ENCODE data around the gene ARSB.
"Not testable (repeated sequence)": the region's sequence is repeated elsewhere in the genome, so short reads cannot be mapped to it uniquely, and the experiment has no call there.

The ARSB gene

DNA sequence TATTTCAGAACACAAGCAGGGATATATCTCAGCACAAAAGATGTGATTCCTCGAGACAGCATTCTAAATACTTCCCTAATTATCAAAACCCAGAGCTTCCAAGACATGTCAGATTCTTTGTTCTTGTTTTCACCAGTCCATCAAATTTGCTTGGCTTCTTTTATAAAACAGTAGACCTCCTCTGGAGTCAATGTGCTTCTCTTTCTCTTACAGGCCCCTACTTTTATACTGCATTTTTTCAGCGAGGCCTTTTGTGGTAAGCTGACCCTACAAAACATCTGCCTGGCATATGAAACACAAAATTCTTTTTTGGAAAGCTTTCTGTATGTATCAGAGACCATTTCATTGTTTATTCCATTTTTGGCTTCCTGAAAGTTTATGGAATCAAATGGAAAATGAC lies 81.8 kb downstream of the ARSB start:
- DNase-seq (ENCODE audit: low read depth), result no peak

DNA sequence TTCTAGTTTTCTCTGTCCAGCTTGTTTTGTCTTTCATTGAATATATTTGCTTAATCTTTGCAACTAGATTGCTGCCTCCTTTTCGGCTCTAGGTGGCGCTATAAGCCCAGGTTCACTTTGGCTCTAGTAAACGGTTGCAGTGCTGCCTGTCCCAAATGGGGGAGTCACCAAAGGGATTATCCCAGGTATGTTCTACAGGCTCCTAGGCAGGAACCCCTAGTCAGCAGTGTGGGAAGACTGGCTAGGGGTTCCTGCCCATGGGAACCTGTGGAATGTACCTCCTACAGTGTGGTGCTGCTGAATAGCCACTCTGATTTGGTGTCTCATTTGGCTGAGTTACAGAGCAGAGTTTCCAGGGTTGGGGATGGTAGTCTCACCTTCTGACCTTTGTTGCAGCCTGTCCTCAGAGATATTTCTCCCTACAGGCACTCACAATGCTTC lies 85.2 kb downstream of the ARSB start:
- no peak for DNase-seq (ENCODE audit: low read depth)

- DNase-seq (ENCODE audit: low read depth), result peak; percentile 40
Observed at GRCh38 chr5:78896132-78896531, 89.0 kb downstream of the ARSB start.

DNA sequence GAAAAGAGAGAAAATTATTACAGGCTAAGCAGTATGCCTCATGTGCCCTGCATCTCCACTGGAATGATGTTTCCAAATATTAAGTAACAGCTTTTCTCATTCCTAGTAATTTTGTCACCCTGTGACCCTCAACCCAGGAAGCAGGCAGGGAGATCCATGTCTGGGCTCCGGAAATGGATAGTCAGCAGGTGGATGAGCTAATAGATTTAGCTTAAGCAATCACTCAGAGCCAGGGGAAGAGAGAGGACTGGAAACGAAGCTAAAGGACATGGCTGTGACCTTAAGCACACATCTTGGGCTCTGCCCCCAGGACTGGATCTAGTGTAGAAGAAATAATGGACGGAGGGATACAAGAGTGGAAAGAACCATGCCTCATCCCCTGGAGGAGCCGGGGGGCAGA lies 89.5 kb downstream of the ARSB start:
- DNase-seq (ENCODE audit: low read depth), result no peak

DNA sequence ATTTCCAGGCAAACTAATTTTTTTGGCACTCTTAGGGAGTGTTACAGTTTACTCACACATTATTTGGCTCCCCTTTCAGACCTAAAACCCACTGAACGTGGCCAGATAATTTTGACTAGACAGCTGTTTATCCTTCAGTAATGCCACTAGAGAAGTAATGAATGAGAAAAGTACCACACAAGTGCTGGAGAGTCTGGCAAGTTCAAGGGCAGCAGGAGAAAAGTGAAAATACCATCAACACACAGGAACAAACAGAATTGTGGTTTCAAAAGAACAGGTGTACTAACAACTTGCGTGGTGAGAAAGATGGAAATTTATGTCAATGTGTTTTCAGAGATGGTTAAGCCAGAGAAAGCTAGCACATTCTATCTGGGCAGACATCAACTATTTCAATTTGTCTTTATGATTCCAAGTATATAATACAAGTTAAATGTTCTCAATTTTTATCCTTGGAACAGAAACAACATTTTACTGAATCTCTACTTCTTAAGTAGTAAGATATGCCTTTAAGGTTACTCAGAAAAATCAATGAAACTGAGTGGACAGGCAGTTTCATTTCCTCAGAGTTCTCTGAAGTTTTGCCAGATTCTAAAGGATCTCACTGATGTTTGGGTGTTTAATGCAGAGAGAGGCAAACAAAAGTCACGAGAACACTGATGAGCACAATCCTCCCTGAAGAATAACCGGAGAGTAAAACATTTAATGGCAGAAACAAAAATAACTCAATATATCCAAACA lies 91.0 kb downstream of the ARSB start:
- no peak for DNase-seq (ENCODE audit: low read depth)

DNA sequence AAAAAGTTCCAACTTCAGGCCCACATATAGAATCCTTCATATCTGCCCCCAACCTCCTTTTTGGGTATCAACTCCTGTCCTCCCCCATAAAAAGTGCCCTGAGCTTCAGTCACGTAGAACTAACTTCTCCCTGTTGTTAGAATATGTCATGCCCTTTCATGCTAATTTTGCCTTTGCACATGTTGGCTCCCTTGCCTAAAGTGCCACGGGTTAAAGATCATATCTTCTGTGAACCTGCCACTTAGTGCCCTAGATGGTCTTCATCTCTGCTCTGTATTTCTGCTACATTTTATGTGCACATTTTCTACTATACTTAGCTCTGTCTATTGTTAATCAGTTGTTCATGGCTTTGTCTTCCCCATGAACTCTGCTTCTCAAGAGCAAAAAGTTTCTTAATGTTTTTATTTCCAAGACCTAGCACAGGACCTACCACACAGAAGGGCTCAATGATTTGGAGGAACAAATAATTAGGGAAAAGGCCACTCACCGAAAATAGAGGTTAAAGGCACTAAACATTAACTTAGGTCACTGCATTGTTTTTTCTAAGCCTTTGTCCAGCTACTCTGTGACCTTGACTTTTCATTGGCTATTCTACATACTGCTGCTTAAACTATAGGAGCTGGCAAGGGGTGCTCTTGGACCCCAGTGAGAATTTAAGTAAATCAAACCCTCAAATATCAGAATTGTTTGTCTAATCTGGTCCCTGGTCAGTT lies 94.3 kb downstream of the ARSB start:
- DNase-seq (ENCODE audit: low read depth), result no peak

GRCh38 chr5:78889369-78890140 lies 95.6 kb downstream of the ARSB start:
- peak; percentile 58 for DNase-seq (ENCODE audit: low read depth)

DNA sequence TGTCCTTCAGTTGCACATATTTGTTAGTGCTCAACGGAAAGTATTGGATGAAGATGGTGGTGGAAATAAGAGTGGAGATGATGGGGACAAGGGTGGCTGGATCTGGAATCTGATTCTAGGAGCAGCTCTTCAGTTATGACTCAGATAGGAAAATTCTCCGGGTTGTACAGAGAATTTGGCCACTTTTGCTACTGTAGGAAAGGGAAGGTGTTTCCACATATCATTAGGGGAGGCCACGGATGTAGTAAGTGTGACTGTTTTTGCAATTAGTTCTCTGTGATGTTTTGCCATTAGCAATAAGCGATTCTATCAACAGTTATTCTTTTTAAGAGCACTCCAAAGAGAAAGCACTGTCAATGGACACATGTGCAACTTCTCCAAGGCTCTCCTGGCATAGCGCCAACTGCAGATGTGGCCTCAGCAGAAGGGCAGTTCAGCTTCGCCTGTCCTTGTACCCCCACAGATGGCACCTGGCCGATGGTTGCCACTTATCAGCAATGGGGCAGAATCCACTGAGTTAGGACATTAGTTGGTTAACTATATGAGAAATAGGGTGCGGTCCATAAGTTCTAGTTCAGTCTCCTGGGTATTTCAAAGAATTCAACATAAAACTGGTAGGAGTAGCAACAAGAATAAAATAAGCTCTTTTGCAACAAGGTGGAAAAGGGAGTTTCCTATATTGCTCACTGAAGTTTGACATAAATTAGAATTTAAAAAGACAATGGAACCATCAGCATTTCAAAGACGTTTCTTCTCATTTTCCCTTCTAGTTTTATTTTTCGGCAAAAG lies 96.3 kb downstream of the ARSB start:
- no peak for DNase-seq (ENCODE audit: low read depth)

- DNase-seq (ENCODE audit: low read depth), result no peak
Observed at GRCh38 chr5:78887384-78888118, 97.6 kb downstream of the ARSB start.

DNA sequence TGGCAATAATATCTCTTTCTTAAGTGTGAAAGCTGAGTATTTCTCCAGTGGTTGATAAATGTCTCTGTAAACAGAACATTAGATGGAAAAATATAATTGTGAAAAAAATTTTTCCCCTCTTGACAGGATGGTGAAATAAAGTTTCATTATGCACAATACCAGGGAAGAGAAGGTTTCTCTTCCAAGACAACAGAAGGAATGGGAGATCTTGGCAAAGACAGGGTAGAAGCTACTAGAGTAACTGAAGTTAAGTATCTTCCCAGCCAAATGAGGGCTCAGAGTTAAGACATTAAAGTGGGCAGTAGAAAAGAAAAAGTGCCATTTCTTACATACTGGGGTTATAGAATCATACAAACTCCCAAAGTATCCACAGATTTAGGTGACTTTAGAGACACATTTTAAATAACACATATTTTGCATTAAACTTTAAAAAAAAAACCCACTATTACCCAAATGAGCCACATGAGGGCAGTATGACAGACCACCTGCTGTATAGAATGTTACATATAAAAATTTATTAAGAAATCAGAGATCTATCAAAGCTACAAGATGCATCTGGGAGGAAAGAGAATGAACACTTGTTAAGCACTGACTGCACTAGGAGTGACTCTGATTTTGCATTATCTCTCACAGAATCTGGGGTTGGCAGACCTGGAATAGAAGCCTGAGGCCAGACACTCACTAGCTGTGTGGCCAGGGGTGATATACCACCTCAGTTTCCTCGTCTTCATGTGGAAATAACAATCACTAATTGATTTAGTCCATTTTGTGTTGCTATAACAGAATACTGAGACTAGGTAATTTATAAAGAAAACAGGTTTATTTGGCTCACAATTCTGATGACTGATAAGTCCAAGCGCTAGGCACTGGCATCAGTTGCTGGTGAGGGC lies 98.5 kb downstream of the ARSB start:
- DNase-seq (ENCODE audit: low read depth), result no peak

DNA sequence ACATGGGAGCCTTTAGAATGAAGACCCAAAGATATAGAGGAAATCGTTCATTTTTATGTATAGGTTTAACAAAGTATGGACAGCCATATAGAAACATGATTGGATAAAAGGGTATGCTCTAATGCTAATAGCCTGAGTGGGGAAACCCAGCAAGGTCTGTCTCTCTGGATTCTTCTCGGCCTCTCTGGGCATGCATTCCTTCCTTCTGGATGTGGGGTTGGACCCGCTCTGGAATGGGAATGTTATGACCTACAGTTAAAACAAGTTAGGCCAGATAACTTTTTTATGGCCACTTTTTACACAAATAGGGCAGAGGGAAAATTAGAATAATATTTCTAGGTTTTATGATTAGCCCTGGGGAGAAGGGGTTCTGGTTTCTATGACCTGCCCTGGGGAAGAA lies 103.2 kb downstream of the ARSB start:
- no peak for DNase-seq (ENCODE audit: low read depth)

DNA sequence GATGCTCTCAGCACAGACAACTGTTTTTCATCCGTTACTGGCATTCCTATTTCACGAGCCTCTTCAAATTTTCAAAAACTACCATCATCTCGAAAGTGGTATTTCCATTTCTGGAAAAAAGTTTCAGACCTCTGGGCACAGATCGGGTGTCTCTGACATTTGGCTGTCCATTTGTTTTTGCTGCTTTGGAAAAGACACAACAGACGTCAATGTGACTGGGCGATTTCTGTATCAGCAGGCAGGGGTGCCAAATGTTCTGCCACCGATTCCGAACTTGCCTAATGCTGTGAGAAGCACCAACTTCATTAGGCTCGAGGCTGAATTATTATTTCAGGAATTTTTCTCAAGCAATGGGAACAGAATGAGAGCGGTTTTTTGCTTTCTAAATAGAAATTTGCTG lies 105.6 kb downstream of the ARSB start:
- no peak for DNase-seq (ENCODE audit: low read depth)

DNA sequence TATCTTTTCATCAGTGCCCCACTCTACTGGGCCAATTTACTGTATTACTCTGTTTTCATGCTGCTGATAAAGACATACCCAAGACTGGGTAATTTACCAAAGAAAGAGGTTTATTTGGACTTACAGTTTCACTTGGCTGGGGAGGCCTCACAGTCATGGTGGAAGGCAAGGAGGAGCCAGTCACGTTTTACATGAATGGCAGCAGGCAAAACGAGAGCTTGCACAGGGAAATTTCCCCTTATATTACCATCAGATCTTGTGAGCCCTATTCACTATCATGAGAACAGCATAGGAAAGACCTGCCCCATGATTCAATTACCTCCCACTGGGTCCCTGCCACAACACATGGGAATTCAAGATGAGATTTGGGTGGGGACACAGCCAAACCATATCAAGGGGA lies 119.0 kb downstream of the ARSB start:
- not testable (repeated sequence) for DNase-seq (ENCODE audit: low read depth)

GRCh38 chr5:78858364-78858763 lies 126.7 kb downstream of the ARSB start:
- DNase-seq (ENCODE audit: low read depth), result no peak

- DNase-seq (ENCODE audit: low read depth), result no peak
Observed at GRCh38 chr5:78855026-78855425, 130.1 kb downstream of the ARSB start.

GRCh38 chr5:78851891-78852290 lies 133.2 kb downstream of the ARSB start:
- DNase-seq (ENCODE audit: low read depth), result not testable (repeated sequence)

GRCh38 chr5:78845470-78845869 lies 139.6 kb downstream of the ARSB start:
- DNase-seq (ENCODE audit: low read depth), result no peak

DNA sequence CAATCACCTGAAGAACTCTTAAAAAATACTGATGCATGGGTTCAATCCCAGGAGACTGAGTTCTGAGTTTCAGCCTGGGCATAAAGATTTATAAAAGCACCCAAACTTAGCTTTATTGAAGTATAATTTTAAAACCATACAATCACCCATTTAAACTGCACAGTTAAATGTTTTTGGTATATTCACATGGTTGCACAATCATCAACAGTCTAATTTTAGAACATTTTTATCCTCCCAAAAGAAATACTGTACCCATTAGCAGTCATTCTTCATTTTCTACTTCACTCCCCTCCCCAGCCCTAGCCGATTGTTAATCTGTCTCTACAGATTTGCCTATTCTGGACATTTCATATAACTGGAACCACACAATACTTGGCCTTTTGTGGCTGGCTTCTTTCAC lies 141.7 kb downstream of the ARSB start:
- no peak for DNase-seq (ENCODE audit: low read depth)

- no peak for DNase-seq (ENCODE audit: low read depth)
Observed at GRCh38 chr5:78841767-78842166, 143.3 kb downstream of the ARSB start.

GRCh38 chr5:78838753-78839152 lies 146.4 kb downstream of the ARSB start:
- DNase-seq (ENCODE audit: low read depth), result no peak

Data from HS-5 (cell line).